Stimulated activated CD4-positive, alpha-beta T cell treated with anti-CD3 and anti-CD28 coated beads, Interleukin-2, amount 100 ng/mL, for 48 hours (primary cell): ENCODE measurements around the gene IPMK.

Experiments
- DNase-seq, 2 donors: peaks; one replicate each; pipeline ENCODE4 v3.0.0-alpha.2; 2020

IPMK gene

GRCh38 chr10:58152673-58153263 is 114.9 kb downstream of the IPMK start:
- DNase-seq: peak; percentile 18 to 32

- DNase-seq: no peak
These were observed 117.4 kb downstream of the IPMK start for GRCh38 chr10:58150290-58150689.

- no peak for DNase-seq
These were observed 123.8 kb downstream of the IPMK start for GRCh38 chr10:58143944-58144343.
